ENCODE data around the gene TAF6.

The TAF6 gene

DNA sequence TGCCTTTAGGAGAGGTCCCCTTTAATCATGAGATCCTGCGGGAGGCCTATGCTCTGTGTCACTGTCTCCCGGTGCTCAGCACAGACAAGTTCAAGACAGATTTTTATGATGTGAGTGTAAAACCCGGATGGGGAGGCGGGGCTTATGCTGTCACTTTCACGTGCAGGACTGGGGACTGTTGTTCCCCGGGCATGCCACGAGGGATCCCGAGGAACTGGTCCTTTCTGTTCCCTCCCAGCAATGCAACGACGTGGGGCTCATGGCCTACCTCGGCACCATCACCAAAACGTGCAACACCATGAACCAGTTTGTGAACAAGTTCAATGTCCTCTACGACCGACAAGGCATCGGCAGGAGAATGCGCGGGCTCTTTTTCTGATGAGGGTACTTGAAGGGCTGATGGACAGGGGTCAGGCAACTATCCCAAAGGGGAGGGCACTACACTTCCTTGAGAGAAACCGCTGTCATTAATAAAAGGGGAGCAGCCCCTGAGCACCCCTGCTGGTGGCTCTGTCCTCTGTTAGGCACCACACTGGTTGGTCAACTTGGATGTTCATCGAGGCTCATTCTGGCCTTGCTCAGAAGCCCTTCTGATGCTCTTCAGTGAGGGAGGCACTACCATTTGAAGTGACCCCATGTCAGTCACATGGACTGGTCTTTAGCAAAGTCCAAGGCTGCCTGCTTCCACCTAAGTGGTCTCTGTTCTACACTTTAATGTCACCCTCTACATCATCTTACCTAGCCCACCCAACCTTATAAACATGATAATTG lies 27.6 kb downstream of the TAF6 start:
- no peak for DNase-seq

DNA sequence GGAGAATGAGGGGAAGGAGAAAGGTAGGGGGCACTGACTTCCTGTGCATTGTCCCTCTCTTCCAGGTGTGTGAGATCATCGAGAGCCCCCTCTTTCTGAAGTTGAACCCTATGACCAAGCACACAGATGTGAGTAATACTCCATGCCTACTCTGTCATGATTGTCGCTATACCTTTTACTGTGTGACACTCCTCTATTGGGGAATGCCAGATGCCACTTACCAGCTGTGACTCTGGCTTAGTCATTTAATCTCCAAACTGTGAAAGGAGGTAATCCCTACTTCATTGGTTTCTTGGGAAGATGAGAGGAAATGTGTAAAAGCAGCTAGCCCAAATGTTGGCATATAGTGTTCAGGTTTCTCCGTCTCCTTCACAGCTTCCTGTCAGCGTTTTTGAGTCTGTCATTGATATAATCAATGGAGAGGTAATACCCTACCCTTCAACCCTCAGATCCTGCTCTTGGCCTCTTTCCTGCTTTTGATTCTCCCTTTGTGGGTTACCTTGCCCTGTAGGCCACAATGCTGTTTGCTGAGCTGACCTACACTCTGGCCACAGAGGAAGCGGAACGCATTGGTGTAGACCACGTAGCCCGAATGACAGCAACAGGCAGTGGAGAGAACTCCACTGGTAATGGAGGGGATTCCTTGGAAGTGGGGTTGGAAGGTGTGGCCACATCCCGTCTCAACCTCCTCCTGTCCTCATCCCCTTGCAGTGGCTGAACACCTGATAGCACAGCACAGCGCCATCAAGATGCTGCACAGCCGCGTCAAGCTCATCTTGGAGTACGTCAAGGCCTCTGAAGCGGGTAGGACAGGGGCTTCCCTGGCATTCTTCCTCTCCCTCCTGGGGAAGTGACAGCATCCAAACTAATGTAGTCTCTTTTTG lies 28.4 kb downstream of the TAF6 start:
- DNase-seq: no peak

DNA sequence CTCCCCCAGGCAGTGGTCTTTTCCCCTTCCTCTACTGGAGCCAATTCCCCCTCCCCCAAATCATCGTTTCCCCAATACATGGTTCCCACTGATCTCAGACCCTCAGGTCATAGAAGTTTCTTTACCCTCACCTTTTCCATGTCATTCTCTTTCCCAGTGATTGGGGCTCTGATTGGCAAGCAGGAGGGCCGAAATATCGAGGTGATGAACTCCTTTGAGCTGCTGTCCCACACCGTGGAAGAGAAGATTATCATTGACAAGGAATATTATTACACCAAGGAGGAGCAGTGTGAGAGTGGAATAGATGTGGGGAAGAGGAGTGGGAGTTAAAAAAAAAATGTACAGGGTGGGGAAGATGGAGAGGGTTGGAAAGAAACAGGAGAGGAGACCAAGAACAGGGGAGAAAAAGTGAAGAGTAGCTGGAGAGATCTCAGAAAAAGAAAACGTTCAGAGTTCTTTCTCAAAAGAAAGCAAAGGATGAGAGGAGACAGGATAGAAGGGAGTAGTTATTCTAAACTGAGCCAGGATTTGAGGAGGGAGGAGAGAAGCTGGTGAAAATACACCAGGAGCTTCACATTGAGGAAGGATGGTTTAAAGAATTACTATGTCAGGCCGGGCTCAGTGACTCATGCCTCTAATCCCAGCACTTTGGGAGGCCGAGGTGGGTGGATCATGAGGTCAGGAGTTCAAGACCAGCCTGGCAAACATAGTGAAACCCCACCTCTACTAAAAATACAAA lies 29.5 kb downstream of the TAF6 start:
- DNase-seq: no peak

DNA sequence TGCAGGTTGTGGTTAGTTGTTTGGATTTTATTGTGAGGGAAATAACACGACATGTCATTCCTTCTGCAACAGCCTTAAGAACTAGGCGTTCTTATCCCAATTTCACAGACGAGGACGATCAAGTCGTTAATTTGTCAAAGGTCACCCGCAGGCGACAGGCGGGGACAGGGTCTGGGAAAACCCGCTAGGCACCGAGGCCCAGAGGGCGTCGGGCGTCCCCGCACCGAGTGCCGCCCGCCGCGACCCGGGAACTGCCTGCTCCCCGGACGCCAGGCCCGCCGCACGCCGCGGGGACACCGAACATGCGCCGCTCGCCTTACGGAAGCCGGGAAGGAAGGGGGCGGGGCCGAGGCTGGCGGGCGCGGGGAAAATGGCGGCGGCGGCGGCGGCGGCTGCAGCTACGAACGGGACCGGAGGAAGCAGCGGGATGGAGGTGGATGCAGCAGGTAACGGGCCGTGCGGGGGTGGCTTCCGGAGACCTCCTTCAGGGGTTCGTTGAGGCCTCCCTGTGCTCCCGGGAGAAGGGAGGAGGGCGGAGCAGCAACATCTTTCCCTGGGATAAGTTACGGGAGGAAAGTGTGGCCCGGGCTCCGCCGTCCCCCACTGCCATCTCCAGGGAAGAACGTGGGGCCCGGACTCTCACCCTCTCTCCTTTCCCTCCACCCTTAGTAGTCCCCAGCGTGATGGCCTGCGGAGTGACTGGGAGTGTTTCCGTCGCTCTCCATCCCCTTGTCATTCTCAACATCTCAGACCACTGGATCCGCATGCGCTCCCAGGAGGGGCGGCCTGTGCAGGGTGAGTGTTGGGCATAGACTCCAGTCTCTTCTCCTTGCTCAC lies 30.3 kb downstream of the TAF6 start, which contains the start of gene COPS6:
Gene COPS6 (plus strand): TSS at position 349 of the 837 bp plus-strand sequence. CDS start 22 bp downstream, at position 371.
- peak; percentile 55 for DNase-seq

DNA sequence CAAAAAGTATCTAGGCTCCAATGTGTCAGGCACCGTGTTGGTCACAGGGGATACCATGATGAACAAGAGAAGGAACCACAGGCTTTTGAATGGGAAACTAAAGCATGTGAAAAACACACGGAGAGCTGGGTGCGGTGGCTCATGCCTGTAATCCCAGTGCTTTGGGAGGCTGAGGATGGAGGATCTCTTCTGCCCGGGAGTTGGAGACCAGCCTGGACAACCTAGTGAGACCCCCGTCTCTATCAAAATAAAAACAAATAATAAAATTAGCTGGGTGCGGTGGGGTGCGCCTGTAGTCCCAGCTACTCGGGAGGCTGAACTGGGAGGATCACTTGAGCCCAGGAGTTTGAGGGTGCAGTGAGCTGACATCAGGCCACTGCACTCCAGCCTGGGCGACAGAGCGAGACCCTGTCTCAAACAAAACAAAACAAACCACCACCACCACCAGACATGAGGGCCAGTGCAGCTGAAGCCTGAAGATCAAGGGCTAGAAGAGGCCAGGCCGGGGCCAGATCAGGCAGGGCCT lies 31.0 kb downstream of the TAF6 start:
- no peak for DNase-seq

DNA sequence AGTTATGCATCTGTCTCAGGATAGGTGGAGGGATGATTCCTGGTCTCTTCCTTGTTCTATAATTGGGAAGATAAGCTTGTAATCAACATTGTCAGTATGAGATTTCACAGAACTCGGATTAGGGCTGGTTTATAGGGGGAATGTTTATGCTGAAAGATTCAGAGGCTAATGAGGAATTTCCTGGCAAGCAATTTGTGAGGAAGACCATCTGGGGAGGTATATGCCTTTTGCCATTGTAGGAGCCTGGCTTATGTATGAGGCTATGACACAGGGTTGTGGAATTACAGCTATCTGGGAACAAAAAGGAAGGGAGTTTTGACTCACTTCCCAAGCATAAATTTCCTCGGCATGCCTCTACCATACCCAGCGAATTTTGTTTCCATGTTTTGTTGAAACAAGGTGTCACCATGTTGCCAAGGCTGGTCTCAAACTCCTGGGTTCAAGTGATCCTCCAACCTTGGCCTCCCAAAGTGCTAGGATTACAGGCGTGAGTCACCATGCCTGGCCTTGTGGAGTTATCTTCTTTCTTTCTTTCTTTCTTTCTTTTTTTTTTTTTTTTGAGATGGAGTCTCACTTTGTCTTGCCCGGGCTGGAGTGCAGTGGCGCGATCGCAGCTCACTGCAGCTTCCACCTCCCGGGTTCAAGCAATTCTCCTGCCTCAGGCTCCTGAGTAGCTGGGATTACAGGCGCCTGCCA lies 32.0 kb downstream of the TAF6 start:
- DNase-seq: no peak

DNA sequence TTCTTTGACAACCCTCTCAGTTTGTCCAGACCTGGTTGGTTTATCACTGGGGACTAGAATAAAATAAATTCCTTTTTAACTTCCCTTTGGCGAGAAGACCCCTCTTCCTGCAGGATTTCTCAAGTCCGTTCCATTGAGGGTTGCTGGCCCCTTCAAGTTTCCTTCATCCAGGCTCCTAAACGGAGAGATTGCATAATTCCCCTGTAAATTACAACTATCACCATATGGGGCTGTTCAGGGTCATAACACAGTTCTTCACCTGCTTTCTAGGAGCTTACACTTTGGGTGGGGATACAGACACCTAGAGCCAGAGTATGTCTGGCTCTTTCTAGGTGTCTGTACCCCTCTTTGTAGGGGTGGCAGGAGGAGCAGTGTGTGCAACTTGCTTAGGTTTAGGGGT lies 33.6 kb downstream of the TAF6 start:
- DNase-seq: no peak

DNA sequence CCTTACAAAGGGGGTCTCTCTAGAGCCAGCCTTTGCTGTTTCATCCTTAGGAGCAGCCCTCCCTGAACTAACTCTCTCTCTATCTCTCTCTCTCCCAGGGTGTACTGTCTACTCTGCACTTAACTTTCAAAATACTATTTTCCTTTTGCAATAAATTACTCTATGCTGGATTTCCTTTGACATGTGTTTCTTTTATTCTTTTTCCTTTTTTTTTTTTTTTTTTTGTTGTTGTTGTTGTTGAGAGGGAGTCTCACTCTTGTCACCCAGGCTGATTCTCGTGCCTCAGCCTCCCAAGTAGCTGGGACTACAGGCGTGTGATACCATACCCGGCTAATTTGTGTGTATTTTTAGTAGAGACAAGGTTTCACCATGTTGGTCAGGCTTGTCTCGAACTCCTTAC lies 36.2 kb downstream of the TAF6 start:
- DNase-seq: no peak

DNA sequence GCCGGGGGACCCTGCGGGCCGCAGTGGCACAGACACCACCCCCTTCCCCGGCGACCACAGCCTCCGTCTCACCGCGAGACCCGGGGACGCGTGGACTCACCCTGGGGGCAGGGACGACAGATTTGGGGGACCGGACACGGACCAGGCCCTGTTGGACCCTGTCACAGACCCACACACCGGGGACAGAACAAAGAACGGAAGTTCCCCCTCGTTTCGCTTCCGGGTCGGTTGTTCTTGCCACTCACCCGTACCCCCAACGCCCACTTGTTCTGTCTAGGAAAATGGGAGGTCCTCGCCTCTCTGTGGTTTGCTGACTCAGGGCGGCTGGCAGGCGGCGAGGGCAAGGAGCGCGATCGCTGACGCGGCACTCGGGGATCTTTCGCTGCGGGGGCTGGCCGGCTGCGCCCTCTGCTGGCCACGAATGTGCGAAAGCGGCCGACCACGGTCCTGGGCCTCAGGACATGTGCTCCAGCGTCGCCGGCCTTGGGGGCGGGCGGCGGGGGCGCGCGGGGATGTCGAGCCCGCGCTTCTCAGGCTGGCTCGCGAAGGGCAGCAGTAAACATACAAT lies 37.5 kb downstream of the TAF6 start, which contains the start of gene ZNF3:
Gene ZNF3 (minus strand): TSS at position 189 of the 568 bp plus-strand sequence. CDS start 4,366 bp downstream, outside the sequence.
- peak; percentile 97 for DNase-seq

DNA sequence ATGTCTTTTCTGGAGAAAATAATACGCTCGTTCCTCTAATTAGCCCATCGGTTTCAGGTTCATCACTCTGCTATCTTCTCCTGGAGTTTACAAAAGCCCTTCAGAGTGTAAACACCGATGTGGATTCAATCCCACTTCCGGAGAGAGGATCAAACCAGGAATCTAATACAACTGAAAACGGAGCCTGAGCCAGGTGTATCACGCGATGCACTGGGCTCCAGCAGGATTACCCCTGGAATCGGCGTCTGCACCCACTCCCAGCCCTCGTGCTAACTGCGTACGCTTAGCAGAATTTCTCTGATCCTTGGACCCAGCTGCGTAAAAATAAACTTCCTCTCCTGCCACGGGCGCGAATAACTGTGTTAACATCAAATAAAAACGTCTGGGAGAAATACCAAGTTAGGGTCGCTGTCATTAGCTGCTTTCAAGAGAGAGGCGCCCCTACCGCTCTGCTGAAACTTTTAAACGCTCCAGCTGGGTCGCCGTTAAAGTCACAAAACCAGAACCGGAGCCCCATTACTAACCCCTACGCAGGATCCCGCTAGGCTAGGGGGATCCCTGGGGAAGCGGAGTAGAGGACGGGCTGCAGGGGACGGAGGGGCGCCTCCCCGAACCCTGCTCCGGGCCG lies 38.1 kb downstream of the TAF6 start:
- DNase-seq: no peak

DNA sequence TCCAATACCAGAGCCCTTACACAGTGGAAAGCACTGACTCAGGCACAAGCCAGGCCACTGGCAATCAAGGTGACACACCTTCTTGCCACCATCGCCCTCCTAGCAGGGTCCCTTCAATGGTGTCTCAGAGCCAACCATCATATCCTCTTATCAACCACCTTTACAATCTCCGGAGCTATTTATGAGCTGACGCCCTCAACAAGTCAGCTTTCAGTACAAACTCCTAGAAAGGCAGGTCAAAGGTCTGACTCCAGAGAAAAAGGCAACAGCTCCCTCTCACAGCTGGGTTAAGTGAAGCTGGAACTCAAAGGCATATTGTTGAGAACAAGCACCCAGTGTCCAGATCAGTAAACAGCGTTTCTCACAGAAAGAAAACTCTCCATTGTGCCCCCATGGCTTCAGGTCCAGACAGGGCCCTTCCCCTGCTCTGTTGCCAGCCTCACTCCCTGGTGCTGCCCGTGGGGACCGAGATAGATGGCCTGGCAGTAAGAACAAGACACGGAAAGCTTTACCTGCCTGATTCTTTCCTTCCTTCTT lies 40.1 kb downstream of the TAF6 start:
- no peak for DNase-seq

DNA sequence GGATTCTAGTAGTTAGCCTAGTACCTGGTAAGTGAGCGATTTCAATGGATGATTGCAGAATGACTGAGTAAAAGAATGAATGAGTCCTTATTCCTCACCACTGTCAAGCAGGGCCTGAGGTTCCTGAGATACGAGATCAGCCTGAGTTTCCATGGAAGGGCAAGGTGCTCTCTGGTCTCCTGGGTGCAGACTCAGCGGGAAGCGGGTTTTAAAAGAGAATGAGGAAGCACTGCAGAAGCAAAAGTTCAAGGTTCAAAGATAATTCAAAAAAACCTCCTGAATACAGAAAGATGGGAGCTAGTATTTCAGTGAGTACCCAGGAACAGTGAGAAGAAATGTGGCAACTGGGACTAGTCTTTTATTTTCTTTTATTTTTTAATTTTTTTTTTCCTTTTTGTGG lies 42.0 kb downstream of the TAF6 start:
- DNase-seq: no peak

DNA sequence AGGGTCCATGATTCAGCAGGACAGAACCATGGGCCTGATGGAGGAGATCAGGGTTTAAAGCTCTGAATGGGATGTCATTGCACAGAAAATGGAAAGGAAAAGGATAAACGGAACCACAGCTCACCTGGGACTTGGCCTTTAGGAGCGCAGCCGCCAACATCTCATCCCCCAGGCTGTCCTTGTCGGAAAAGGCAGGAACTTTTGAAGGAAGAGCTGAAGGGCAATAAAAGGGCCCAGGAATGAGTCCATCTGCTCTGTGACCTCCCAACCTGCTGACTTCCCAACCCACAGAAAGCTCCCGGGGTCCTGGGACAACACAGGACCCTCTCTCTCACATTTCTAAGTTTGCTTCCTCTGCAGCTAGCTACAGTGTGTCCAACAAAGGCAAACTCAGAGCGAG lies 43.7 kb downstream of the TAF6 start:
- DNase-seq: no peak

DNA sequence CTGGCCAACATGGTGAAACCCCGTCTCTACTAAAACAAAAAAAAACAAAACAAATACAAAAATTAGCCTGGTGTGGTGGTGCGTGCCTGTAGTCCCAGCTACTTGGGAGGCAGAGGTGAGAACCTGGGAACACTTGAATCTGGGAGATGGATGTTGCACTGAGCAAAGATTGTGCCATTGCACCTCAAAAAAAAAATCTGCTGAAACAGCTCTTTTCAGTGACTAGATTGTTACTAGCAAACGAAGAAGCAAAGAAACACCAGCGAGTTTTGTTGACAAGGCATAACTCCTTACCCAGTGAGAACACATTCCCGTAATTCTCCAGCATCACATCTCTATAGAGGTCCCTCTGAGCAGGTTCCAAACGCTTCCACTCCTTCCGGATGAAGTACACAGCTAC lies 44.3 kb downstream of the TAF6 start:
- DNase-seq: no peak

DNA sequence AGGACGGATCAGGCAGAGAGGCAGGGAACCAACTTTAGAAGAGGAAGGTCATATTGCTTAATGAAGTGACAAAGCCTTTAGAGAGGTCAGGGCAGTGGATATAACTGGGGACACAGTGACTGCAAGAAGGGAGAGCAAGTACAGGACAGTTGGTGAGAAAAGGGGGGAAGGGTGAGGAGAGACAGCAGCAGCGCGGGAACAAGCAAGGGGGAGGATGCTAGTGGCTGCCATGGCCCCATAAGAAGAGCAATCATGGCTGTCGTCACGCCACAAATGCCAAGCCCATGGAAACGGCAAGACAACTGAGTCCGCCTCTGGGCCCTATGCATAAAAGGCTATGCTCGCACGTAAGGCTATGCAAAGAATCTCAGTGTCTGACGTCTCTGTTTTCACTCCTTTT lies 46.7 kb downstream of the TAF6 start:
- no peak for DNase-seq

DNA sequence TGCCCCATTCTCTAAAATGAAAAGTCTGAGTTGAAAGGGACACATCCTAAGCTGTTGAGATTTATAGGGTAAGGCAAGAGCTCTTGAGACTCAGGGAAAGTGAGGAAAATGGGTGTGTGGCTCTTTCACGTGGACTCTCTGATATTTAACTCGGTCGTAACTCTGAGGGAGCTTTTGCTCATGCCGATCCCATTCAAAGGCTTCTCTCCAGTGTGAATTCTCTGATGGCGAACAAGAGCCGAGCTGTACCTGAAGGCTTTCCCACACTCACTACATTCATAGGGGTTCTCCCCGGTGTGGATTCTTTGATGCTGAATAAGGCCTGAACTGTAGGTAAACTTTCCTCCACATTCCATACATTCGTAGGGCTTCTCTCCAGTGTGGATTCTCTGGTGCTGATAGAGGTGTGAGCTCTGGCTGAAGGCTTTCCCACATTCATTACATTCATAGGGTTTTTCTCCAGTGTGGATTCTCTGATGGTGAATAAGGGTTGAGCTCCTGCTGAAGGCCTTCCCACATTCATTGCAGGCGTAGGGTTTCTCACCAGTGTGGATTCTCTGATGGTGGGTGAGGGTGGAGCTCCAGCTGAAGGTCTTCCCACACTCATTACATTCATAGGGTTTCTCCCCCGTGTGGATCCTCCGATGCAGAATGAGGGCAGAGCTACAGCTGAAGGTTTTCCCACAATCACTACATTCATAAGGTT lies 48.0 kb downstream of the TAF6 start:
- DNase-seq: no peak

DNA sequence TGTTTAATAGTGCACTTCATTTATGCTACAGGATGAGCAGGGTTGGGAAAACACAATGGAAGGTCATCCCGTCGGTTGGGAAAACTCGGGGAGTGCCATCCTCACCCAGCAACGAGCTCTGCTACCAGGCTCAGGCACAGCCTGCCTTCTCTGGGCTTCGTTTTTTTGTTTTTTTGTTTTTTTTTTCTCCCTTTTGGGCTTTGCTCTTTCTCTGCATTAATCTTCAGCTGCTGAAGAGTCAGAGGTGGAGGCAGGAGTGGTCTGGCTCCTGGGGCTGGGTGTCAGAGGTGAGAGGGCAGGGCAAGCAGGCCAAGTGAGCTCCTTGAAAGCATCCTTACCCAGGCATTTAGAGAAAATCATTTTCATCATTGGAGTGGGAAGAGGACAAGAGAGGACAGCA lies 49.2 kb downstream of the TAF6 start:
- no peak for DNase-seq

DNA sequence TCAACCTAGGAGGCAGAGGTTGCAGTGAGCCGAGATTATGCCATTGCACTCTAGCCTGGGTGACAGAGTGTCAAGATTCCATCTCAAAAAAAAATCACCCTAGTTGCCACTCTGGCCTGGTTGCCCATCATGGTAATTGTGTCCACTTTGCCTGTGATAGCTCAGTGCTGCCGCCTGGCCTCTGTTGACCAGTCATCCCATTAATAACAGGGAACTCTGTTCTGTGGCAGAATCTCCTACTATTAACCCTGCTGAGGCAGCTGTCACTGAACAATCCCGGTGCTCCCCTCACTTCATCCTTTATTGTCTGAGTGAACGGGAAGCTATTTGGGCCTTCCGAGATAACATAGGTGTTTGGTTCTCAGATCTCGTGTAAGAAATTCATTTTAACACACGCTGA lies 52.2 kb downstream of the TAF6 start:
- DNase-seq: no peak

DNA sequence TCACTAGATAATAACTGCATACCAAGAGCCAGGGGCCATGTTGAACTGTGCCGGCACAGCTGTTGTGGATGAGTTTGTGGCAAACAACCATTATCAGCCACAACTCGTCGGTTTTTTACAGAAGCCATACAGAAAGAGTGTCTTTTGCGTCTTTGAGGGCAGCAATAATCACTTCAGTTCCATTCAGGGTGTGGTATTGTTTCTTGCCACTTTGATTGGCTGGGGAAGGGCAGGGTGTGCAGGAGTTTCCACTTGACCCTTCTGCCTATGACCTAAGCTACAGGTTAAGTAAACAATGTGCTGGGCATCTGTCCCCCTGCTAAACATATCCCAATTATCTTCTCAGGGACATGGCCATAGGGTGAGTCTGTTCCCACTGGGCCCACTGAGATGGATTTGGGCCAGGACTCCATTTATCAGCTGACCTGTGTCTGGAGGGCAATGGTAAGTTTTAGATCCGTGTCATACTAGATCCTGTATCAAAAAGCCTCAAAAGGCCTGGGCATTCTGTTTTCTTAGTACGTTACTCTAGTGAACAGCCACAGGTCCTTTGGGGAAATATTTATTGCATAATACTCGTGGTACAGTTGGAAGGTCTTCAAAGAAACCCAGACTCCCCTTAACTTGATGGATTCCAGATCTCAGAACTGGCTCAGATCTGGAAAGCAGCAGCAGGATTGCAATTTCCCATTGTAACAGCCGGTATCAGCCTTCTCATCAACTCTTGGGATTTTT lies 53.5 kb downstream of the TAF6 start:
- DNase-seq: no peak
